MCF 10A (cell line): ENCODE results near the gene CCNT2. TPM values are rescaled to one million over a fixed set of nuclear protein-coding genes. Genes with fewer than 3 reads are reported as not detected.
A peak's percentile ranks its signal among the peaks of the same experiment; 100 is the strongest.

Experiments used
- BruUV-seq: library from RNA; stranded (reverse); fragments of 400-500 nt; replicated peaks from 2 replicates; lab custom pipeline; 2021; lab: Mats Ljungman, UMichigan
- CTCF ChIA-PET: fragments of 300-600 bp; sonication (Branson Sonifier 250); formaldehyde crosslinking; extraction: SDS; loops from one replicate; lab custom pipeline; 2021; ENCODE audit warnings: antibody characterized with exemption, inconsistent platforms; lab: Yijun Ruan, JAX
- POLR2A ChIA-PET: fragments of 300-600, 350-650 bp; sonication (Branson Sonifier 250); formaldehyde crosslinking; extraction: SDS; loops from one replicate; lab custom pipeline; 2020; ENCODE audit warnings: antibody characterized with exemption, inconsistent platforms; lab: Yijun Ruan, JAX
- DNase-seq: peaks from one replicate; pipeline ENCODE4 v3.0.0-alpha.2; 2018; ENCODE audit not compliant: unreplicated experiment
- H3K27ac Mint-ChIP-seq: one replicate; pipeline ENCODE4 v1.8.0; 2022; ENCODE audit warnings: mild to moderate bottlenecking, low read depth, mixed read lengths; ENCODE audit not compliant: unreplicated experiment
- H3K27me3 Mint-ChIP-seq: one replicate; pipeline ENCODE4 v1.8.0; 2022; ENCODE audit warnings: mixed read lengths; ENCODE audit not compliant: insufficient read depth, unreplicated experiment
- H3K36me3 Mint-ChIP-seq: one replicate; pipeline ENCODE4 v1.8.0; 2022; ENCODE audit warnings: mild to moderate bottlenecking, moderate library complexity, mixed read lengths; ENCODE audit not compliant: insufficient read depth, unreplicated experiment
- H3K4me1 Mint-ChIP-seq: one replicate; pipeline ENCODE4 v1.8.0; 2022; ENCODE audit warnings: mixed read lengths; ENCODE audit not compliant: insufficient read depth, unreplicated experiment
- H3K4me3 Mint-ChIP-seq: one replicate; pipeline ENCODE4 v1.8.0; 2022; ENCODE audit warnings: mild to moderate bottlenecking, moderate library complexity, mixed read lengths; ENCODE audit not compliant: unreplicated experiment
- H3K9me3 Mint-ChIP-seq: one replicate; pipeline ENCODE4 v1.8.0; 2022; ENCODE audit warnings: mixed read lengths; ENCODE audit not compliant: unreplicated experiment
- intact Hi-C: fragments of 100-400 bp; cut with micrococcal nuclease; formaldehyde crosslinking; loops from 2 replicates; pipeline ENCODE4 v1.14.1; 2022
- total RNA-seq: library from RNA; stranded (reverse); gene quantifications from 2 replicates; pipeline ENCODE4 v1.2.3, GENCODE V29; 2022
- TF ChIP-seq, protein P1 (sequence below): fragments of 200-600 bp; IDR thresholded peaks from one replicate; pipeline ENCODE4 v1.8.0; 2022; ENCODE audit warnings: antibody characterized with exemption, mild to moderate bottlenecking; ENCODE audit not compliant: unreplicated experiment

CCNT2 gene
- total RNA-seq, 1 experiment from 2014 or later: 39.3 TPM

- no peak overlapping the region for H3K27ac Mint-ChIP-seq
- no peaks in the 10 kb centered on the region for H3K36me3 Mint-ChIP-seq
- peaks cover 5% of the 10 kb centered on the region for H3K9me3 Mint-ChIP-seq
- no peaks in the 10 kb centered on the region for H3K27me3 Mint-ChIP-seq
- BruUV-seq: no TSS peak
- ChIA-PET CTCF (no interaction called here), POLR2A (no interaction called here)
- no peak for DNase-seq
- no peak overlapping the region for H3K4me3 Mint-ChIP-seq
- intact Hi-C loops: no loop called here
- TF ChIP-seq, protein P1, sequence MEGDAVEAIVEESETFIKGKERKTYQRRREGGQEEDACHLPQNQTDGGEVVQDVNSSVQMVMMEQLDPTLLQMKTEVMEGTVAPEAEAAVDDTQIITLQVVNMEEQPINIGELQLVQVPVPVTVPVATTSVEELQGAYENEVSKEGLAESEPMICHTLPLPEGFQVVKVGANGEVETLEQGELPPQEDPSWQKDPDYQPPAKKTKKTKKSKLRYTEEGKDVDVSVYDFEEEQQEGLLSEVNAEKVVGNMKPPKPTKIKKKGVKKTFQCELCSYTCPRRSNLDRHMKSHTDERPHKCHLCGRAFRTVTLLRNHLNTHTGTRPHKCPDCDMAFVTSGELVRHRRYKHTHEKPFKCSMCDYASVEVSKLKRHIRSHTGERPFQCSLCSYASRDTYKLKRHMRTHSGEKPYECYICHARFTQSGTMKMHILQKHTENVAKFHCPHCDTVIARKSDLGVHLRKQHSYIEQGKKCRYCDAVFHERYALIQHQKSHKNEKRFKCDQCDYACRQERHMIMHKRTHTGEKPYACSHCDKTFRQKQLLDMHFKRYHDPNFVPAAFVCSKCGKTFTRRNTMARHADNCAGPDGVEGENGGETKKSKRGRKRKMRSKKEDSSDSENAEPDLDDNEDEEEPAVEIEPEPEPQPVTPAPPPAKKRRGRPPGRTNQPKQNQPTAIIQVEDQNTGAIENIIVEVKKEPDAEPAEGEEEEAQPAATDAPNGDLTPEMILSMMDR: no peak
- peaks cover 7% of the 10 kb centered on the region for H3K4me1 Mint-ChIP-seq
These were observed 7.2 kb upstream of the CCNT2 start for GRCh38 chr2:134911400-134911785.

DNA sequence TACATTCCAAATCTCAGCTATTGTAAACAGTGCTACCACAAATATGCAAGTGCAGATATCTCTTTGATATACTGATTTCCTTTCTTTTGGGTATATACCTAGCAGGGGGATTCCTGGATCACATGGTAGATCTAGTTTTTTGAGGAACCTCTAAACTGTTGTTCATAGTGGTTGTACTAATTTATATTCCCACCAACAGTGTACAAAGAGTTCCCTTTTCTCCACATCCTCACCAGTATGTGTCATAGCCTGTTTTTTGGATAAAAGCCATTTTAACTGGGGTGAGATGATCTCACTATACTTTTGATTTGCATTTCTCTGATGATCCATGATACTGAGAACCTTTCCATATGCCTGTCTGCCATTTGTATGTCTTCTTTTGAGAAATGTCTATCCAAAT, 6.3 kb upstream of the CCNT2 start:
- CTCF ChIA-PET: no interaction called here
- intact Hi-C loops: no loop called here

DNA sequence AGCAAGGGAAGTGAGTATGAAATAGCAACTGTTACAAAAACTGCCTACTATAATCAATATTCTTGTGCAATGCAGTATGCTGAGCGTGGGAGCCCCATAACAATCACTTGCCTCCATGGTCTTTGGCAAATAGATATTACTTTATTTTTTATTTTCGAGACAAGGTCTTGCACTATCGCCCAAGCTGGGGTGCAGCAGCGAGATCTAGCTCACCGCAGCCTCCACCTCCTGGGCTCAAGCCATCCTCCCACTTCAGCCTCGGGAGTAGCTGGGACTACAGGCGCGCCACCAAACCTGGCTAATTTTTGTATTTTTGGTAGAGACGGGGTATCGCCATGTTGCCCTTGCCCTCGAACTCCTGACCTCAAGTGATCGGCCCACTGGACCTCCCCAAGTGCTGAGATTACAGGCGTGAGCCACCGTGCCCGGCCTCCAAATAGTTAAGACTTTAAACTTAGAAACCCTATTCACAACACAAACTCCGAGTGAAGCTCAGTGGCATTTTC, 1.2 kb upstream of the CCNT2 start:
- Mint-ChIP-seq H3K4me3 (peak overlapping the region; percentile 100), H3K9me3 (peaks cover 5% of the 10 kb centered on the region), H3K27ac (peak overlapping the region; percentile 100), H3K4me1 (peaks cover 7% of the 10 kb centered on the region), H3K27me3 (no peaks in the 10 kb centered on the region), H3K36me3 (peaks cover 19% of the 10 kb centered on the region)
- intact Hi-C loops: loop anchor here (5.0 kb wide), 2 partner anchors 615 to 800 kb away; partner anchors contain the start of genes R3HDM1 and ZRANB3
- DNase-seq: peak; percentile 4
- CTCF ChIA-PET: interaction anchor here (0.9 to 1.5 kb wide), 4 partner anchors 260 to 827 kb away, joined by 3 to 5 read pairs (median 3); no protein-coding TSS in a partner anchor
- TF ChIP-seq, protein P1: no peak
- POLR2A ChIA-PET: interaction anchor here (0.7 to 2.6 kb wide), 14 partner anchors 8 to 1318 kb away, joined by 3 to 18 read pairs (median 4); partner anchors contain the start of gene RAB3GAP1
- no TSS peak for BruUV-seq

More for the DNA sequence above, 6.3 kb upstream of the CCNT2 start:
- no peak overlapping the region for H3K27ac Mint-ChIP-seq
- H3K36me3 Mint-ChIP-seq: no peaks in the 10 kb centered on the region
- TF ChIP-seq, protein P1: no peak
- H3K9me3 Mint-ChIP-seq: peaks cover 5% of the 10 kb centered on the region
- peaks cover 7% of the 10 kb centered on the region for H3K4me1 Mint-ChIP-seq
- POLR2A ChIA-PET: no interaction called here
- no peak overlapping the region for H3K4me3 Mint-ChIP-seq
- no peaks in the 10 kb centered on the region for H3K27me3 Mint-ChIP-seq
- BruUV-seq: no TSS peak
- DNase-seq: peak; percentile 41

DNA sequence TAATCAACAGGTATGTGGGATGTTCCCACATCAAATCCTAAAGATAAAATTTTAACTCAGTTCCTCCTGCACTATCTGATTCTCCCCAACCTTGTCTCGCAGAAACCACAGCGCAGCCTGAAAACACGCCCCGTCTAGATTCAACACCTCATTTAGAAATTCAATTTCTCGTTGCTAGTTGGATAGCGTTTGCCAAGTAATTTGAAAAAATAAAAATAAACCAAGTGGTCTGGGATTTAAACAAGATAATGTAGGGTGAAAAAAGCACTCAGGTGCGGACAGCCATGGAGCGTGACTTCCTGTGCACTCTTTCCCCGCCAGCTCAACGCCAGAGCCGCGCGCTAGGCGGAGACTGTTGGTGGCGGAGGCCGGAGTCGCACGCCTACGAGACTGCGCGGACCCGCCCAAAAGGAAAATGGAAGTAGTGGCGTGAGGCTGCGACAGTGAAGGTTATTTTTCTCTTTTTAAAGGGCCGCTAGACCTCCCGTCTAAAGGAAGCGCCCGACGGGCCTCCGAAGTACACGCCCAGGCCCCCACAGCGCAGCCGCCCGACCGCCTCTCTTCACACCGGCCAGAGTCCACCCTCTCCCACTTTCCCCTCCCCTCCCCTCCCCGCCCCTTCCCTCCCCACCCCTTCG, 615 bp upstream of the CCNT2 start:
- intact Hi-C loops: loop anchor here (5.0 kb wide), 2 partner anchors 614 to 801 kb away; partner anchors contain the start of genes R3HDM1 and ZRANB3
- Mint-ChIP-seq H3K4me3 (peak overlapping the region; percentile 100), H3K27me3 (no peaks in the 10 kb centered on the region), H3K9me3 (peaks cover 5% of the 10 kb centered on the region), H3K36me3 (peaks cover 19% of the 10 kb centered on the region), H3K4me1 (peaks cover 11% of the 10 kb centered on the region), H3K27ac (peak overlapping the region; percentile 100)
- ChIA-PET CTCF (interaction anchor here (0.9 to 1.5 kb wide), 2 partner anchors 457 to 826 kb away, joined by 3 to 5 read pairs; no protein-coding TSS in a partner anchor), POLR2A (interaction anchor here (0.6 to 2.6 kb wide), 17 partner anchors 9 to 1318 kb away, joined by 3 to 18 read pairs (median 4); partner anchors contain the start of genes R3HDM1, RAB3GAP1 and ZRANB3)
- no peak for DNase-seq
- BruUV-seq: TSS peak; percentile 85
- TF ChIP-seq, protein P1: peak; percentile 14
